Lower lobe of right lung (tissue), 2 donors: ENCODE results near the gene TMEM165. TPM values are rescaled to one million over a fixed set of nuclear protein-coding genes. Genes with fewer than 3 reads are reported as not detected.
A peak's percentile ranks its signal among the peaks of the same experiment; 100 is the strongest.

ENCODE experiments used
- ATAC-seq, 2 donors: fragments of 200-7000 bp; cut with Tn5 transposase; one replicate each; pipeline ENCODE4 v1.9.1; 2020 to 2022; ENCODE audit warnings: mild to moderate bottlenecking in 2 of 2, moderate library complexity in 2 of 2
- DNase-seq: peaks from one replicate; pipeline ENCODE4 v3.0.0-alpha.2; 2020
- H3K27ac ChIP-seq: fragments of 200-600 bp; one replicate; pipeline ENCODE4 v1.8.0; 2022
- H3K27me3 ChIP-seq: fragments of 200-600 bp; one replicate; pipeline ENCODE4 v1.8.0; 2022; ENCODE audit warnings: low read depth
- H3K36me3 ChIP-seq: fragments of 200-600 bp; one replicate; pipeline ENCODE4 v1.8.0; 2022; ENCODE audit warnings: mild to moderate bottlenecking
- H3K4me1 ChIP-seq: fragments of 200-600 bp; one replicate; pipeline ENCODE4 v1.8.0; 2022
- H3K4me3 ChIP-seq: fragments of 200-600 bp; one replicate; pipeline ENCODE4 v1.8.0; 2022; ENCODE audit warnings: mild to moderate bottlenecking
- H3K9me3 ChIP-seq: fragments of 200-600 bp; one replicate; pipeline ENCODE4 v1.8.0; 2022
- intact Hi-C: fragments of 100-400 bp; cut with DNase I; formaldehyde crosslinking; loops from one replicate; pipeline ENCODE4 v1.11.0; 2022
- total RNA-seq: library from RNA; stranded (reverse); fragmentation: NEBNext Ultra II Directional; extraction: Animal tissue kit (Norgen Biotek cat#: 25700); gene quantifications from one replicate; pipeline ENCODE4 v1.2.1, GENCODE V29; 2021
- TF ChIP-seq, protein P1 (sequence below): fragments of 200-600 bp; IDR thresholded peaks from one replicate; pipeline ENCODE4 v1.8.0; 2022; ENCODE audit warnings: antibody characterized with exemption, mild to moderate bottlenecking
- donor health status: DM: no; HTN: yes; CAD: no; lungs with severe emphysema.

TMEM165 gene
- total RNA-seq, 1 donor from 2014 or later: 140 TPM

DNA sequence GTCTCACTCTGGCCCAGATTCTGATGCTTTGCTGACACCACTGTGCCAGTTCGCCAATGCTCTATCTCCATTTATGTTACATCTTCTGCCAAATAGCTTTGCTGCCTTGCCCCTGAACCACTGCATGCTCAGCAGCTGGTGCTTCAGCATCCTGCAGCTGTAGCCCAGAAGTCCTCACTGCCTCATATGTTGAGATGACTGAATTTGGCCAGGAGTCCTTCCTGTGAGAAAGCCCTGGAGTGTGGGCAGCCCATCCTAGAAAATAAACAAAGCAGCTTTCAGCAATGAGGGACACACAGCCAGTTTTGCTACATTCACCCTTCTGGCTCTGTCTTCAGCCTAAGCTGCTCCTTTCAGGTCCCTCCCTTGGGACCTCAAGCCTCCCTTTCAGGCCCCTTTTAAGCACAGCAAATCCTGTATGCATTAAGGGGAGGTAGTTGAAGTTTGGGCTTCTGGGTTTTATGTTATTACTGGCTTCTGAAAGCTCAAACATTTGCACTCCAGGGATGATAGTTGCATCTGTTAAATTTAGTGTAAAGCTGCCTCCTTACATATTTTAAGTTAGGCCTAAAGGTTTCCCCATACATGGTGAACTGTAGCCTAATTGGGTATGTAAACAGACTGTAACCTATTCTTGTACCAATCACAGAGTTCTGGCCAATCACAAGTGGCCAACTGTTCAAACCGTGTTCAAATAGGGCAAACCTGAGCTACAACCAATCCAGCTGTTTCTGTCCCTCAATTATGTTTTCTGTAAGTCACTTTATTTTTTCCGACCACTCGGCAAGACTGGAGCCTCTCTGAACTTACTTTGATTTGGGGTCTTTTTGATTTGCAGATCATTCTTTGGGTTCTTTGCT lies 2.1 kb upstream of the TMEM165 start:
- Histone ChIP-seq H3K27ac (no peak overlapping the region), H3K27me3 (no peaks in the 10 kb centered on the region), H3K9me3 (no peaks in the 10 kb centered on the region), H3K4me3 (no peak overlapping the region), H3K4me1 (peaks cover 15% of the 10 kb centered on the region), H3K36me3 (no peaks in the 10 kb centered on the region)
- no peak for DNase-seq
- intact Hi-C loops: no loop called here
- TF ChIP-seq, protein P1, sequence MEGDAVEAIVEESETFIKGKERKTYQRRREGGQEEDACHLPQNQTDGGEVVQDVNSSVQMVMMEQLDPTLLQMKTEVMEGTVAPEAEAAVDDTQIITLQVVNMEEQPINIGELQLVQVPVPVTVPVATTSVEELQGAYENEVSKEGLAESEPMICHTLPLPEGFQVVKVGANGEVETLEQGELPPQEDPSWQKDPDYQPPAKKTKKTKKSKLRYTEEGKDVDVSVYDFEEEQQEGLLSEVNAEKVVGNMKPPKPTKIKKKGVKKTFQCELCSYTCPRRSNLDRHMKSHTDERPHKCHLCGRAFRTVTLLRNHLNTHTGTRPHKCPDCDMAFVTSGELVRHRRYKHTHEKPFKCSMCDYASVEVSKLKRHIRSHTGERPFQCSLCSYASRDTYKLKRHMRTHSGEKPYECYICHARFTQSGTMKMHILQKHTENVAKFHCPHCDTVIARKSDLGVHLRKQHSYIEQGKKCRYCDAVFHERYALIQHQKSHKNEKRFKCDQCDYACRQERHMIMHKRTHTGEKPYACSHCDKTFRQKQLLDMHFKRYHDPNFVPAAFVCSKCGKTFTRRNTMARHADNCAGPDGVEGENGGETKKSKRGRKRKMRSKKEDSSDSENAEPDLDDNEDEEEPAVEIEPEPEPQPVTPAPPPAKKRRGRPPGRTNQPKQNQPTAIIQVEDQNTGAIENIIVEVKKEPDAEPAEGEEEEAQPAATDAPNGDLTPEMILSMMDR: no peak
- no peak for ATAC-seq

DNA sequence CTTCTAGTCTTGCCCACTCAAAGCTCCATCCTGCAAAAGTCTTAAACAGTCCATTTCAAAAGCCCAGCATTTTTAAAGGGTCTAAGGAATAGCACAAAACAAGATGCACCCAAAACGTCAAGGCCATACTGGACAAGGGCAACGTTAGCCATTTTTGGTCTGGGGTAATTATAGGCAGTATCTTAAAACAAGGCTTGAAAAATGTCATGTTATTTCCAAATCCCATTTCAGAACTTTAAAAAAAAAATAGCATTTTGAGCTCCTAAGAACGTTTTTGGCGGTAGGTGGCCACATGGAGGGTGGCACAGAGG lies 584 bp upstream of the TMEM165 start:
- ATAC-seq: no peak
- intact Hi-C loops: no loop called here
- H3K27me3 ChIP-seq: no peaks in the 10 kb centered on the region
- DNase-seq: no peak
- TF ChIP-seq, protein P1: peak; percentile 19
- H3K36me3 ChIP-seq: no peaks in the 10 kb centered on the region
- peak overlapping the region; percentile 96 for H3K27ac ChIP-seq
- H3K9me3 ChIP-seq: no peaks in the 10 kb centered on the region
- peaks cover 27% of the 10 kb centered on the region for H3K4me1 ChIP-seq
- peak overlapping the region; percentile 69 for H3K4me3 ChIP-seq

DNA sequence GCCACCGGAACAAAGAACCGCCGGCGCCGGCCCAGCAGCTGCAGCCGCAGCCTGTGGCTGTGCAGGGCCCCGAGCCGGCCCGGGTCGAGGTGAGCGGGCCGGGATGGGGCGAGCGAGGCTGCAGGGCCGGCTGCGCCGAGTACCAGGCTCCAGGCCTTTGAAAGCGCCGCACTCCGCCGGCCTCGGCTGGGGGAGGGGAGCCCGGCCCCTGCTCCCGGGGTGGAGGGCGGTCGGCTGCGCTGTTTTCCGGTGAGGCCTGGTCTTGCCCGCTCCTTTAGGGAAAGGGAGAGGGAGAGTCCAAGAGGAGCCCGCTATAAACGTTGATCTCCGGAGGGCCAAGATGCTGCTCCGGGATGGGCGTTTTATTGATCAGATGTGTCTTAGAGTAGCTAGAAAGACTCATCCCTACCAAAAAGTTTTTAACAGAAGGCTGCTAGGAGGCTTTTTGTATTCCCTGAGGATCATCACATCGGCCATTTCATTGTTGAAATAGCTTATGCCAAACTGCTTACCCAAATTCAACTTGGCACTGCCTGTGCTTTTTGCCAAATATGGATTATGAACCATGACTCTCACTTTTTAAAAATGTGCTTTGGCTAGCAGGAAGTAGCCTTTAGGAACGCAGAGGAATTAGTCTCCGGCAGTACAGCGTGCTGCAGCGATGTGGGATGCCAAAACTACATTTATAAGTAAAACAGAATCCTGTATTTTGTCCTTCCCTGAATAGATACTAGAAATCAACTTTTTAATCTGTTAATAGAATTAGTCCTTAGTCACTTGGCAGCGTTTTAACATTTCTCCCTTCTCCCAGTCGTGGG lies 760 bp downstream of the TMEM165 start:
- peak; percentile 62 to 72 for ATAC-seq

DNA sequence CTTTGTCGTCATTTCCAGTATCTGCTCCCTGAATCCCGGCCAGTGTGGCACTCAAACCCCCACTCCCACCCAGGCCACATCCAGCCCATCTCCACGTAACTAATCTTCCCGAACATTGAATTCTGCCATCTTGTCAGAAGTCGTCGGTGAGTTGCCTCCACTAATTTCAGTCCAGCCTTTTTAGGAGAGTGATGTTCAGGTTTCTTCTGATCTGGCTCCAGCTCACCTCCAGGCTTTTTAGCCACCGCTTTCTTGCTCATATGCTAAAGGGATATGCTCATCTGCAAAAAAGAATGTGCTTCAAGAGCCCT lies 1.3 kb downstream of the TMEM165 start:
- DNase-seq (no peak), ATAC-seq (no peak)
- Histone ChIP-seq H3K4me3 (peak overlapping the region; percentile 69), H3K27me3 (no peaks in the 10 kb centered on the region), H3K9me3 (no peaks in the 10 kb centered on the region), H3K4me1 (peaks cover 41% of the 10 kb centered on the region), H3K27ac (peak overlapping the region; percentile 96), H3K36me3 (peaks cover 15% of the 10 kb centered on the region)
- TF ChIP-seq, protein P1: no peak
- intact Hi-C loops: no loop called here

More for the DNA sequence above, 760 bp downstream of the TMEM165 start:
- Histone ChIP-seq H3K4me3 (peak overlapping the region; percentile 69), H3K4me1 (peaks cover 39% of the 10 kb centered on the region), H3K9me3 (no peaks in the 10 kb centered on the region), H3K27me3 (no peaks in the 10 kb centered on the region), H3K27ac (peak overlapping the region; percentile 96), H3K36me3 (peaks cover 10% of the 10 kb centered on the region)
- TF ChIP-seq, protein P1: no peak
- intact Hi-C loops: no loop called here
- peak; percentile 61 for DNase-seq

DNA sequence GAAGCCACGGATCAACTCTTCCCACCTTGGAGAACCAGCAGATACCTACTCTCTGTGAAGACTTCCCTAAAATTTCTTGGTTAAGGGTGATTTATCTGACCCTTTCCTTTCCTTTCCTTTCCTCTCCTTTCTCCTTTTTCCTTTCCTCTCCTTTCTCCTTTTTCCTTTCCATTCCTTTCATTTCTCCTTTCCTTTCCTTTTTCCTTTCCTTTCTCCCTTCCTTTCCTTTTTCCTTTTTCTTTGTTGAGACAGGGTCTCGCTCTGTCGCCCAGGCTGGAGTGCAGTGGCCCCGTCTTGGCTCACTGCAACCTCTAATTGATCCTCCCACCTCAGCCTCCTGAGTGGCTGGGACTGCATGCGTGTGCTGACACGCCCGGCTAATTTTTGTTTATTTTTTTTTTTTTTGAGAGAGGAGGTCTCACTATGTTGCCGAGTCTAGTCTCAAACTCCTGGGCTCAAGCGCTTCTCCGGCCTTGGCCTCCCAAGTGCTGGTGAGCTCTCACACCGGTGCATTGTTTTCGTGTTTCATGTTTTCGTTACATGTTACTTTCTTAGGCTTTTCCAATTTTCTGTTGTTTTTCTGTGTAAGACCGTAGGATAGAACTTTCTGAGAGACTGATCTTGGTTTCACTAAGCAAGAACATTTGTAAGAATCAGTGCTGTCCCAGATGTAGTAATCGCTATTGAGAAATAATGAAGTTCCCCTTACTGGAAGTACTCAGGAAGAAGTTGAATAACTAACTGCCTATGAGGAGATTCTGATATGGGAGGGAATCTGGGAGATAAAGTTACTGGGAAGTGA lies 2.0 kb downstream of the TMEM165 start:
- DNase-seq (no peak), ATAC-seq (peak in 1 of 2 donors; percentile 42)
- Histone ChIP-seq H3K4me1 (peaks cover 41% of the 10 kb centered on the region), H3K9me3 (no peaks in the 10 kb centered on the region), H3K27ac (peak overlapping the region; percentile 96), H3K27me3 (no peaks in the 10 kb centered on the region), H3K4me3 (peak overlapping the region; percentile 69), H3K36me3 (peaks cover 15% of the 10 kb centered on the region)
- intact Hi-C loops: no loop called here
- TF ChIP-seq, protein P1: no peak
